Right atrium auricular region (tissue), 2 donors: Measurements from ENCODE around the gene RNF31. TPM values are rescaled to one million over a fixed set of nuclear protein-coding genes. Genes with fewer than 3 reads are reported as not detected.

Experiments
- DNase-seq: peaks from one replicate; pipeline ENCODE4 v3.0.0-alpha.2; 2019; ENCODE audit warnings: low spot score
- H3K27ac ChIP-seq, 2 donors: fragments of 200-600 bp; sonication (generic); 1 replicate in 1 of 2; 2 replicates in 1 of 2; pipeline ENCODE4 v1.5.1; 2016 to 2019
- H3K27me3 ChIP-seq, 2 donors: fragments of 200-600 bp; sonication (generic); one replicate each; pipeline versions ENCODE4 v1.5.1 to v1.6.0; 2017 to 2019
- H3K36me3 ChIP-seq: fragments of 200-600 bp; sonication (generic); one replicate; pipeline ENCODE4 v1.5.1; 2016
- H3K4me1 ChIP-seq, 2 donors: fragments of 200-600 bp; sonication (generic); one replicate each; pipeline versions ENCODE4 v1.5.1 to v1.6.0; 2017 to 2019
- H3K4me3 ChIP-seq, 2 donors: fragments of 200-600 bp; sonication (generic); 1 replicate in 1 of 2; 2 replicates in 1 of 2; pipeline ENCODE4 v1.5.1; 2017 to 2019; ENCODE audit warnings: mild to moderate bottlenecking in 1 of 2, moderate library complexity in 1 of 2
- H3K9me3 ChIP-seq, 2 donors: fragments of 200-600 bp; sonication (generic); one replicate each; pipeline ENCODE4 v1.5.1; 2019
- CTCF ChIP-seq, 2 donors: fragments of 200-600 bp; sonication (generic); IDR thresholded peaks; one replicate each; pipeline ENCODE4 v1.5.1; 2019; ENCODE audit warnings: antibody characterized with exemption in 2 of 2
- total RNA-seq, 2 donors: library from RNA; depleted of rRNA; stranded (reverse); fragments of >200 nt; gene quantifications; one replicate each; pipeline ENCODE4 v1.1.0, GENCODE V29; 2016

Gene RNF31
- total RNA-seq, 2 donors from 2014 or later, result 24.1 to 47.5 TPM

DNA sequence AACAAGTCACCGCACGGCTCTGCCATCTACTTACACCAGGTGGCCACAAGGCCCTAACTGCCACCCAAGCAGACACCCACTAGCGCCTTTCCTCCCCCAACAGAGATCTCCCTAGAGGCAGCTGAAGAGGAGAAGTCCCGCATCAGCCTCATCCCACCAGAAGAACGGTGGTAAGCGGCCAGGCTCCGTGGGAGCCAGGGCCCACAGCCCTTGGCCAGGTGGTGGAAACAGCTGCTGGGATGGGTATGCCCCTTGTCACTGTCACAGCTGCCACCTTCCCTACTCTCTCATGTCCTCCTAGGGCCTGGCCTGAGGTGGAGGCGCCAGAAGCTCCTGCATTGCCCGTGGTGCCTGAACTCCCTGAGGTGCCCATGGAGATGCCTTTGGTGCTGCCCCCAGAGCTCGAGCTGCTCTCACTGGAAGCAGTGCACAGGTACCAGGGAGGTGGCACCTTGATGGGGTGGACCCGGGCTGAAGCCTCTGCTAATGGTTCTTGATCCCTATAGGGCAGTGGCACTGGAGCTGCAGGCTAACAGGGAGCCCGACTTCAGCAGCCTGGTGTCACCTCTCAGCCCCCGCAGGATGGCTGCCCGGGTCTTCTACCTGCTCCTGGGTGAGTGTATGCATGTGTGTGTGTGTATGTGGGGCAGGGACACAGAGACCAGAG lies 32.1 kb downstream of the RNF31 start:
- H3K4me3 ChIP-seq, result no peak overlapping the region
- H3K27me3 ChIP-seq, result no peaks in the 10 kb centered on the region
- H3K27ac ChIP-seq, result peak overlapping the region; percentile 48
- peaks cover 35% of the 10 kb centered on the region for H3K36me3 ChIP-seq
- H3K9me3 ChIP-seq, result no peaks in the 10 kb centered on the region
- TF ChIP-seq CTCF (IDR thresholded peaks at IDR 0.05), result no peak
- DNase-seq, result no peak
- H3K4me1 ChIP-seq, result peaks cover 0 to 10% of the 10 kb centered on the region in 2 donors

DNA sequence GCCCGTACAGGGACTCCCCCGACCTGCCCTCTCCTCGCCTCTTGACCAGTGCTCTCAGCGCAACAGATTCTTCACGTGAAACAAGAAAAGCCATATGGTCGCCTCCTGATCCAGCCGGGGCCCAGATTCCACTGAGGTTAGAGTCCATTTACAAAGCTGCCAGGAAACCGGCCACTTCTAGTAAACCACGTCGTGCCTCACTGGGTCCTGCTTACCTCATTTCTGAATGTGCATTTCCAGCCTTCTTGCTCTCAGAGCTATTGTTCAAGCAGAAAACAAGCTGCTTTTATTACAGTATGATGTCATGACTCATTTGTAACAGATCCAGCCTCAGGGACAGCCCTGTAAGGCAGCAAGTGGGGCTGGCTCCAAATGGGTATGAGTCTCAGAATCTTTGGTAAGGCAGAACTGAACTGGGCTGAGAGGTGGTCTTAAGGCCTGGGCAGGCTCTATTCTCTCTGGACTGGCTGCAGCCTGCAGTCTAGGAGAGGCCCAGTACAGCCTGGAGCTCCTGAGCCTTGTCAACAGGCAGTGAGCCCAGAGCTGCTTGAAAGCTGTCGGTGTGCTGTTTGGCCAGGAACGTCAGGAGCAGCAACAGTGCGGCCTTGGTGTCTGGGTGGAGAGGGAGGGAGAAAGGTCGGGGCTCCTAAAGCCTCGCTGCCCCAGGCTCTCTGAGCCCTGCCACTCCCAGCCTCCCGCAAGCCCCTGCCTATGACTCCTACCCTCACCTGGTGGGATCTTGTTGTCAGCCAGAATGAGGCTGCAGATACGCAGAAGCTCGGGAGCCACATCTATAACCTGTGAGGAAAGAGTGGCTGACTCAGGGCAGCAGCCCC lies 32.9 kb downstream of the RNF31 start:
- Histone ChIP-seq H3K9me3 (no peaks in the 10 kb centered on the region), H3K4me3 (no peak overlapping the region), H3K36me3 (peaks cover 39% of the 10 kb centered on the region), H3K4me1 (peaks cover 0 to 10% of the 10 kb centered on the region in 2 donors), H3K27me3 (no peaks in the 10 kb centered on the region), H3K27ac (peak overlapping the region; percentile 48)
- TF ChIP-seq CTCF (IDR thresholded peaks at IDR 0.05), result no peak
- DNase-seq, result peak; percentile 66

- Histone ChIP-seq H3K4me3 (no peak overlapping the region), H3K27me3 (no peaks in the 10 kb centered on the region), H3K36me3 (peaks cover 39% of the 10 kb centered on the region), H3K4me1 (peaks cover 0 to 10% of the 10 kb centered on the region in 2 donors), H3K27ac (no peak overlapping the region), H3K9me3 (no peaks in the 10 kb centered on the region)
- no peak for DNase-seq
- no peak for TF ChIP-seq CTCF (IDR thresholded peaks at IDR 0.05)
Observed at GRCh38 chr14:24181371-24182077, 34.2 kb downstream of the RNF31 start.

GRCh38 chr14:24182110-24182882 lies 35.0 kb downstream of the RNF31 start:
- no peak for DNase-seq
- no peak overlapping the region for H3K27ac ChIP-seq
- H3K4me3 ChIP-seq, result no peak overlapping the region
- no peak for TF ChIP-seq CTCF (IDR thresholded peaks at IDR 0.05)
- H3K36me3 ChIP-seq, result peaks cover 39% of the 10 kb centered on the region
- H3K27me3 ChIP-seq, result no peaks in the 10 kb centered on the region
- H3K9me3 ChIP-seq, result no peaks in the 10 kb centered on the region
- H3K4me1 ChIP-seq, result peaks cover 0 to 10% of the 10 kb centered on the region in 2 donors

DNA sequence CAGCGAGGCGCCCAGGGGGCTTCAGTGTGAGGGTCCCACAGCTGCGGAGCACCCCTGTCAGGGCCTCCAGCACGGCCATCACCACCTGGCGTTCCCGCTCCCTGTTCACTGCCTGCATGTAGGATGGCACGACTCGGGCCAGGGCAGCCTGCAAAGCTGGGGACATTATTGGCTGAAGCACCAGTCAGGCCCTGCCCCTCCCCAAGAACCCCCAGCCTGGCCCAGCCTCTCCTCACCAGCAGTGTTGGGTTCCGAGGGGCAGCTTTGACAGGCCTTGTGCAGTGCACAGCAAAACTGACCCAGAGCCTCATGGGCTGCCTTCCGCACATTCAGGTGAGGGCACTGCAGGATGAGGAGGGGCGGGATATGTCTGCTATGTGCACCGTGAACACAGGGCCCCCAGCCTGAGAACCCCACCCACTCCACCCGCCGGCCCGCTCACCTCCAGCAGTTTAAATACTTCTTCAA lies 35.8 kb downstream of the RNF31 start:
- Histone ChIP-seq H3K27ac (no peak overlapping the region), H3K4me1 (peaks cover 0 to 18% of the 10 kb centered on the region in 2 donors), H3K27me3 (no peaks in the 10 kb centered on the region), H3K9me3 (no peaks in the 10 kb centered on the region), H3K4me3 (no peak overlapping the region), H3K36me3 (peaks cover 39% of the 10 kb centered on the region)
- DNase-seq, result no peak
- TF ChIP-seq CTCF (IDR thresholded peaks at IDR 0.05), result no peak
